HG02678 (cell line): ENCODE results near the gene TCF3.
"Not testable (repeated sequence)": the region's sequence is repeated elsewhere in the genome, so short reads cannot be mapped to it uniquely, and the experiment has no call there.

Source experiments
- ATAC-seq: cut with Tn5 transposase; IDR thresholded peaks from one replicate; pipeline ENCODE4 v1.9.1; 2021; ENCODE audit warnings: mild to moderate bottlenecking, moderate library complexity; ENCODE audit not compliant: unreplicated experiment

Gene TCF3

DNA sequence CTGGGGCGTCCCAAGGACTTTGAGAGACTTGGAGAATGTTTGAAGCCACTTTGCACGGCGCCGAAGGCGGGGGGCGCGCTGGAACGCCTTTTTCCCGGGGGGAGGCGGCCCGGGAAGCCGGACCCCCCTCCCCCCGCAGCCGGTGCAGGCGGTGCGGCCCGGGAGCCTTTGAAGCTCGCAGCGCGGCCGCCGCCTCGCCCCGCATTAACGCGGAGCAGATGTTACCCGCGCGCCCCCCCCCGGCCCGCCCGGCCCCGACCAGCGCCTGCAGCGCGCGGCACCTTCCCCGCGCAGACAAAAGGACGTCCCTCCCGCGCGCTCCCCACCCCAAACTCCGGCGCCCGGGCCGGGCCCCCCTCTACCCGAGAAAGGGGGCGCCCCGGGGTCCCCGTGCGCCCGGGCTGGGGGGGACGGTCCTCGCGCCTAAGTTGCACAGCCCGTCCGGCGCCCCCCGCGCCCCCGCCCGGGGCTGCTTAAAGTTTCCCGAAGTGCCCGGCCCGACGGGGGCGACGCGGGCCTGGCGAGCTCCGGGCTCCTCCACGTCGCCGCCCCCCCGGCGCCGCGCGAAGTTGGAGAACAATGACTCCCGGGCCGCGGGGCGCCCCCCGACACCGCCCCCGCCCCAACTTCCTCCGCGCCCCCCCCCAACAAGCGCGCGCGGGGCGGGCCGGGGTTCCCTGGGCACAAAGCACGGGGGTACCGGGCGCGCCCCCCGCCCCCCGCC, 685 bp downstream of the TCF3 start:
- ATAC-seq: no peak

DNA sequence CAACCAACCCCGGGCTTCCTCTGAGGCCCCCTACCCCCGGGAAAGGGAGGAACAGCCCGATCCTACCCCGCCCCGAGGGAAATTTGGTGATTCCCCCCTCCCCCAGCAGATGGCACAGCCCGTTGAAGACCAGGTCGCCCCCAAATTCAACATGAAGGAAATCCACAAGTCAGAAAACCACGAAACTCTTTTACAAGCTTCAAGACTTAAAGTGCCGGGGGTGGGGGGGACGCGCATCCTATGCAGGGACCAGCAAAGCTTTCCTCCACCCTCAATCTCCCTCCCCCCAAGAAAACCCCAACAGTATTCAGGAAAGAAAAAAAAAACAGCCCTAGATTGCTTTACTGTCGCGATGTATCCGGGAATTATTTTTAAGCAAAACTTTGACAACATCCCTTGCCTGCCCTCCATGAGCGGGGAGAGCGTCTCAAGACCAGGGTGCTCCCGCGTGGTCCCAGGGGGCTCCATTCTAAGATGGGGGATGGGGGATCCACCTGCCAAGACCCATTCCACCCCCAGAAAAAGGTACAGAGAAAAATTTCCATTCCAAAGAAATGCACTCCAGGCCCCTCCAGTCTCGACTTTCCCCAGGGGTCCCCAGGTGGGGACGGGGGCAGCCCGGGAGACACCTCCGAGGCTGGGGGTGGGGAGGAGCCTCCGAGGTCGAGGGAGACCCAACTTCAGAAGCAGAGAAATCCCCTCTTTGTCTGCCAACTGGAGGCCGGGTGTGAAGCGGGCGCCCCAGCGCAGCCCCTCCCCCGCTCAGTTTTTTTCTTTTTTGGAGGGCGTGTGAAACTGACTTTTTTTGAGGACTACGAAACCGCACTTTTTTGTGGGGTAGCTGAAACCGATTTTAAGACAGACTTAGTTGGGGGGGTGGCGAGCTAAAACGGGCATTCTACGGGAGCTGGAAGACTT, 1.5 kb downstream of the TCF3 start:
- no peak for ATAC-seq

DNA sequence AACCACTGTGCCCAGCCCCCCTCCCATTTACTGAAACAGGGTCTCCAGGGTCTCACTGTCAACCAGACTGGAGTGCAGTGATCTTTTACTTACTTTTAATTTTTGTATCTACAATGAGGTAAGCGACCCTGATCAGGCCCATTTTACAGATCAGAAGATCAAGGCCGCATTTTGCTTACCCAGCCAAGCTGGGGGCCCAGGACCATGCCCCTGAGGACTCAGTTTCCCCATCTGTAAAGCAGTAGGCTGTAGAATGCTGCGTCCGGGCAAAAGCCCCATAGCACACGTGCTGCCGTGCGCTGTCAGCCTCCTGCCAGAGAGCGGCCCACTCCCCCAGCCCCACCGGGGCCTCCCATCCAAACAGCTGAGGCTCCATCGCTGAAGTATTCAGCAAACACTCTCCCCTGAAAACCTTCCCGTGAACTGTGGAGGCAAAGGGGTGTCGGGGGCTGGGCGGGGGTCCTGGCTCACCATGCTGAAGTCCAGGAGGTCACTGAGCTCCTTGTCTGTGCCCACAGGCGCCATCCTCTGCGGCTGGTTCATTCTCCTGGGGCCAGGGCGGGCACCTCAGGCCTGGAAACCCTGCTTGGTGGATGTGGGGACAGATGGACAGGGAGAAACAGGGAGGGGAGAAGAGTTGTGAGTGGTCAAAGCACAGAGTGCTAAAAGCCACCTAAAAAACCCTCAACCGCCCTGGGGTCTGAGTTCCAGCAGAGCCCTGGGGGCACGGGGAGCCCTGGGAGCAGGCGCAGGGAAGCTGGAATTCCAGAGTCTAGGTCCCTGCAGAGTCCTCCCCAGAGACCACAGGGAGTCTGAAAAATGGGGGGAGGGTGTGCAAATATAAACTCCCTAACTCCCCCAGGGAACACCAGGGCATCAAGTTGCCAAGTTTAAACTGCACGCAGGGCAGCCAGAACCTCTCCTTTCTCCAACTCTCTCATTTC, 2.4 kb downstream of the TCF3 start:
- no peak for ATAC-seq

- ATAC-seq: peak; percentile 1
These were observed 3.4 kb downstream of the TCF3 start for GRCh38 chr19:1648920-1649541.

DNA sequence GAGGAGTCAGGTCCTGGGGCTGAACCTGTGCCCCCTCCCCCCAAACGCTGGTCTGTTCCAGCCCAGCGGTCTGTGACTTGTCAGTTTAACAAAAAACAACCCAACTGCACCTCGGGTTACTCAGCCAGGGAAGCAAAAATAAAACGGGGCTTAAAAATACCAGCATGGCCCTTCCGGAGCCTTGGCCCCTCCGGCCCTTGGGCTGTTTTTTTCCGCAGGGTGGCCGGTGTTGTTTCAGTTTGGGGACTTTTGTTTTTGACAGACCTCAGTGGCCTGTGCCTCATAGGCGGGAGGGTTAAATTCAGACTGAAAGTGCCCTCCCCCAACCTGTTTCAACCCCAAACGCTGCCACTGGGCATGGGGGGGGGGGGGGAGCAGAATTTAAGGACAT, 4.0 kb downstream of the TCF3 start:
- peak; percentile 35 for ATAC-seq

- ATAC-seq: no peak
These were observed 4.6 kb downstream of the TCF3 start for GRCh38 chr19:1647501-1648458.

DNA sequence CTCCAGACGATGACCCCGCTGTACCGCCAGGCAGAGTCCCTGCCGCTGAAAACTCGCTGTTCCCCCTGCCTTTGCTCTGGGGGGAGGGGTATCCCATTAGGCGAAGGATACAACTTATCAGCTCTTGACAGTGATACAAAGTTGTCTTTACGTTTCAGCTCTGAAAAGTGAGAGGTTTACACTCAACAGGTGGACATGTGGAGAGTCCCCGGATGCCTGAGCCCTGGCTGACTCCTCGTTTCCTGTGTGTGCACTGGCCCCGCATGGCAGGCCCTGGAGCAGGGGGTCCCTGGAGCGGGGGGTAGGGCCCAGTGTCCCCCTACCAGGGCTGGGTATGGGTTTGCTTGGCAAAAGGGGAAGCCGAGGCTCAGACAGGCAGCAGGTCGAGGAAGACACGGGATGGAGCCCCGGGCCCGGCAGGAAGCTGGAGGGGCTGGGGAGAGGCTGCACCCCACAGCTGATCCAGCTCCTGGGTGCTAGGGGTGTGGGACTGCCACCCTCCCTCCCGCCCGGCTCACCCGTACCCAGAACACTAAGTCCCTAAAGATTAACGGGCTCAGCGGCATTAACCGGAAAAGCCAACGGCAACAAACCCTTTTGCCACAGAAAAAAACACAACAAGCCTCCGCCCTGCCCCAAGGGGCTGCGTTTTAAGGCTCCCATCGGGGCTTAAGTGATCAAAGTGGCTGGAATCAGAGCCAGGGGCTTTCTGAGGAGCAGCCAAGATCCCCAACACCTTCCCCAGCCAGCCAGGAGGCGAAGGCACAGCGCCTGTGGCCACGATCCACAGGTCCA, 5.6 kb downstream of the TCF3 start:
- no peak for ATAC-seq

DNA sequence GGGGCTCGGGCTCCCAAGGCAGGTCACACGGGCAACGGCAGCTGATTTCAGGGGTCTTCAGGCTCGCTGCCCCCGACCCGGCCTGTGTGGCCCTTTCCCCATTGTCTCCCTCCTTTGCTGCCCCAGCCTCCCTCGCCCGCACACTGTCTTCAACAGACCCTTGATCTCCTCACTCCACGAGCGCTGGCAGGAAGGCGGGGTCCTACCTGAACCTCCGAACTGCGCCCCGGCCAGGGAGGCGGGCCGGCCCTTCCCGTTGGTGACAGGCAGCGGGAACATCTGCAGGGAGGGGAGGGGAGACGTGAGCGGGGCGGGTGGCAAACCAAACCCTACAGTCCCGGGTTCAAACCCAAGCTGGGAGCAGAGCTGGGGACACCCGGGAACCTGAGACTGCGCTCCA, 6.3 kb downstream of the TCF3 start:
- ATAC-seq: no peak

DNA sequence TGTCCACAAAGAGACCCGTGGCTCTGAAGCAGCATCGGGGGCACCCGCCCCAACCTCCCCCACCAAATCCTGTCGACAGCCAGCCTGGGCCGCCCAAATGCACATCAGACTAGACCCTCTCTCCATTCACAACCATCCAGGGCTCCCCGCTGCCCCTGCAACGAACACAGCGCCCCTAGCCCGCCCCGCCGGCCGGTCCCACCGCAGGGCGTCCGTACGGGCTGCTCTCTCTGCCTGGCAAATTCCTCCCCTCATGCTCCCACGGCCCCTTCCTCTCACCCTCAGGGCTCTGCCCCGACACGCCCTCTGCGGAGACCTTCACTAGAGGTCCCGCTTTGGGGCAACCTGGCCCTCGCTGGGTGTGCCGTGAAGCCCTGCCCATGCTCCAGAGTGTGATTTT, 7.1 kb downstream of the TCF3 start:
- no peak for ATAC-seq

DNA sequence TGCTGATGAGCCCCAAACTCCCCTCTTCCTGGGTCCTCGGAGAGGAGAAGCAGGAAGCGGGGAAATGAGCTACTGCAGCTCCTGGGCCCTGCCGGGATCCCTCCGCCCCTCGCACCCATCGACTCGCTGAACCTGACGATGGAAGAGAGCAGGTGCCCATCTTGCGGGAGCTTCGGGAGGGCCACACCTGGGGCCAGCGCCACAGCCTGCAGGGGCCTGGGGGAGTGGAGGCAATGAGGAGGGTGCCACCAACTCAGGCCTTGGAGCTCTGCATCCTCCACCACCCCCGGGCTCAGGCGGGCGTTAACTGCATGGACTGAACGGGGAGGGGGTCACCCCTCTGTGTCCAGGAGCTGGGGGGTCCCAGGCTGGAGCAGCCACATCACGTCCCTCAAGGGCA, 8.3 kb downstream of the TCF3 start:
- no peak for ATAC-seq

- not testable (repeated sequence) for ATAC-seq
These were observed 11.4 kb downstream of the TCF3 start for GRCh38 chr19:1640893-1641448.

DNA sequence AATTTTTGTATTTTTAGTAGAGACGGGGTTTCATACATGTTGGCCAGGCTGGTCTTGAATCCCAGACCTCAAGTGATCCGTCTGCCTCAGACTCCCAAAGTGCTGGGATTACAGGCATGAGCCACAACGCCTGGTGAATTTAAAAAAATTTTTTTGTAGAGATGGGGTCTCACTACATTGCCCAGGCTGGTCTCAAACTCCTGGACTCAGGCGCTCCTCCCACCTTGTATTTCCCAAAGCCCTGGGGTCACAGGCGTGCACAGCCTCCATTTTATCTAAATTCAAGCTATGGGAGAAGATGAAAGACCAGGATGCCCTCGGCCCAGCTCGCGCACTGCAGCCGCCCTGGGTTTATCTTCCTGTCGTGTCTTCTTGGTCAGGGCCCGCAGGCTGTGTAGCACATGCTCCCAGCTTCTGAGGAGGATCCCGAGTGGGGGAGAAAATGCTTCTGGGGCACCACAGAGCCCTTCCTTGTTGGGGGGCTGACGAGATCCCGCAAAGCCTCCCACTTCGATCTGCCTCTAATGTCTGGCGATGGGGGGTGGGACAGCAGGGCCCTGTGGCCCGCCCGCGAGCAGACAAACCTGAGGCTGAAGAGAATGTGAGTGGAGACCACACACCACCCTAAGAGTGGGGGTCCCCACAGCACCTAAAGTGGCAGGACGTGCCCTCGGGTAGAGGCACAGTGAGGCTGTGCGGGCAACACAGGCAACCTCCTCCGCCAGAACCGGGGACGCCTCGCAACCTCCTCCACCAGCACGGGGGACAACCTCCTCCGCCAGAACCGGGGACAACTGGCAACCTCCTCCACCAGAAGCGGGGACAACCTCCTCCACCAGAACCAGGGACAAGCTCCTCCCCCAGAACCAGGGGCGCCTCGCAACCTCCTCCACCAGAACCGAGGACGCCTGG, 15.8 kb downstream of the TCF3 start:
- no peak for ATAC-seq

DNA sequence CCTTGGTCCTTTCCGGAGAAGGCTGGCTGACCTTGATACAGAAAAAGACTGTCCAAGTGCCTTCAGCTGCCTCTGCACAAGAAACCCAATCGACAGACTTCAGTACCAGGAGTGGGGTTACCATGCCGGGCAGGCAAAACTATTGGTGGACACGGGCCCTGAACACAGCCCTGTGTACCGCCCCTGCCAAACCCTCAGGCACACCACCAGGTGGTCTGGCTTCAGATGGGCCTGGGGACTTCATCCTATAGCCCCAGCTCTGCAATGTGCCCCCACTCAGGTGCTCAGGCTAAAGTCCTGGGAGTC, 17.5 kb downstream of the TCF3 start:
- no peak for ATAC-seq

DNA sequence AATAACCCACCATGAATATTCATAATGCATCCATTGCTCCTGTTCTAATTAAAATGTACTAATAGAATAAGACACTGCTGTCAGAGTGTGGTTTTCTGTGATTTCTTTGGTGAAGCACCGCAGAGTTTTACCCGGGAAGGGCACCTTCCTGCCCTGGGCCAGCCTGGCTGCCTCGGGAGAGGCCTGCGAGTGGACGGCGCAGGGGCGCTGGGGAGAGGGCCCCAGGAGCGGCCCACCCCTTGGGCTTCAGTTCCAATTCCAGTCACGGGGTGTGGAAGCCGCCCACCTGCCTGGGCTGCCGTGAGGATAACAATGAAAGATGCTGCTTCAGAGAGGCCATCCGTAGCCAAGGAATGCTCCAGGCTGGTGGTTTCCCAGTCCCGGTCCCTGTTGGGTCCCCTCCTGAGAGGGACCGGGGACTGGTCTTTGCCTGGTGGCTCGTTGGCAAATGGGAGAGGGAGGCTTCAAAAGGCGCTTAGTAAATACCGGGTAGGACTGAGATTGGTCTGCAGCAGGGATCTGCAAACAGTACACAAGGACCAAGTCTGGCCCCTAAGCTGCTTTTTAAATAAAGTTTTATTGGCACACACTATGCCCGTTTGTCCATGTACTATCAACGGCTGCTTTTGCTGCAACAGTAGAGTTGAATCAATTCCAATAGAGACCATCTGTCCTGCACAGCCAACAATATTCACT, 18.0 kb downstream of the TCF3 start:
- no peak for ATAC-seq

DNA sequence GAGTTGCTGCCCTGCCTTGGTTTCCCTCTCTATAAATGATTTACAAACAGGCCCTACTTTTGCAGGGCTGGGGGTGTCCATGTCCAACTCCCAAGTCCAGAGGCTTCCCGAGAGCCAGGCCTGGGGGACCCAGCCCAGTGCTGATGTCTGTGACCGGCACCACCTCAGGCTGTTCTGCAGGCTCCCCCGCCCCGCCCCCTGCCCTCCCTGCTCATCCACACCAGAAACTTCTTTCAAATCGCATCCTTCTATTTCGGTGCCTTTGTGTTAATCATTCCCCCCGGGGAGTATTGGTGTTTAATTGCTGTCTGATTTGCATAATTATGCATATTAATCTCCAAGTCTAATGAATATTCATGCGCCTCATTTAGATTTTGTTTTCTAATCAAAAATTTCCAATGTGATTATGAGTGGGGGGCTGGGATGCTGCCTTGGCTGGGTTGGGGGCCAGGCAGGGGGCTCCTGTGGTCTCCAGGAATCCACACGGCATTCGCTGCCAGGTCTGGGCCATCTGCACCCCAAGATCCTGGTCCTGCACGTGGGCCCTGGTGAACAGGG, 19.1 kb downstream of the TCF3 start:
- no peak for ATAC-seq

GRCh38 chr19:1632462-1633268, 19.8 kb downstream of the TCF3 start:
- ATAC-seq: no peak
